Parathyroid adenoma (tissue), 2 donors: ENCODE measurements around the gene C2orf68.

Experiments
- H2AFZ ChIP-seq: fragments of 300-600 bp; sonication (generic); one replicate; pipeline ENCODE4 v1.7.0; 2017; ENCODE audit warnings: antibody characterized with exemption, mild to moderate bottlenecking
- H3K27ac ChIP-seq: fragments of 300-600 bp; sonication (generic); one replicate; pipeline ENCODE4 v1.7.0; 2017
- H3K27me3 ChIP-seq: fragments of 300-600 bp; sonication (generic); one replicate; pipeline ENCODE4 v1.7.0; 2017; ENCODE audit warnings: low read length; ENCODE audit not compliant: control insufficient read depth, insufficient read depth
- H3K36me3 ChIP-seq: fragments of 300-600 bp; sonication (generic); one replicate; pipeline ENCODE4 v1.7.0; 2017; ENCODE audit warnings: low read length; ENCODE audit not compliant: control insufficient read depth, insufficient read depth
- H3K4me1 ChIP-seq: fragments of 300-600 bp; sonication (generic); one replicate; pipeline ENCODE4 v1.7.0; 2017; ENCODE audit warnings: control low read depth
- H3K4me2 ChIP-seq: fragments of 300-600 bp; sonication (generic); one replicate; pipeline ENCODE4 v1.7.0; 2017; ENCODE audit warnings: low read length
- H3K4me3 ChIP-seq: fragments of 300-600 bp; sonication (generic); one replicate; pipeline ENCODE4 v1.7.0; 2017; ENCODE audit warnings: low read depth, low read length
- H3K79me2 ChIP-seq: fragments of 300-600 bp; sonication (generic); one replicate; pipeline ENCODE4 v1.7.0; 2017; ENCODE audit warnings: control low read depth
- H3K9ac ChIP-seq: fragments of 300-600 bp; sonication (generic); one replicate; pipeline ENCODE4 v1.7.0; 2017; ENCODE audit warnings: mild to moderate bottlenecking
- H3K9me3 ChIP-seq: fragments of 300-600 bp; sonication (generic); one replicate; pipeline ENCODE4 v1.7.0; 2017; ENCODE audit warnings: low read length; ENCODE audit not compliant: control insufficient read depth
- CTCF ChIP-seq: fragments of 300-600 bp; sonication (generic); IDR thresholded peaks from one replicate; pipeline ENCODE4 v1.7.0; 2017; ENCODE audit warnings: antibody characterized with exemption, mild to moderate bottlenecking
- donor health status: primary hyperparathyroidism.

C2orf68 gene

GRCh38 chr2:85598594-85599340, 13.1 kb downstream of the C2orf68 start:
- H3K9ac ChIP-seq: no peak overlapping the region
- TF ChIP-seq CTCF: no peak
- no peaks in the 10 kb centered on the region for H3K36me3 ChIP-seq
- H3K4me3 ChIP-seq: no peak overlapping the region
- no peak overlapping the region for H3K27ac ChIP-seq
- no peak overlapping the region for H2AFZ ChIP-seq
- no peak overlapping the region for H3K4me2 ChIP-seq
- no peaks in the 10 kb centered on the region for H3K27me3 ChIP-seq
- H3K9me3 ChIP-seq: no peaks in the 10 kb centered on the region
- H3K4me1 ChIP-seq: peaks cover 21% of the 10 kb centered on the region
- H3K79me2 ChIP-seq: peaks cover 13% of the 10 kb centered on the region

- no peak overlapping the region for H3K4me2 ChIP-seq
- no peaks in the 10 kb centered on the region for H3K27me3 ChIP-seq
- no peak overlapping the region for H3K27ac ChIP-seq
- no peaks in the 10 kb centered on the region for H3K9me3 ChIP-seq
- TF ChIP-seq CTCF: no peak
- peaks cover 20% of the 10 kb centered on the region for H3K4me1 ChIP-seq
- H3K9ac ChIP-seq: no peak overlapping the region
- H3K4me3 ChIP-seq: no peak overlapping the region
- no peaks in the 10 kb centered on the region for H3K36me3 ChIP-seq
- no peak overlapping the region for H2AFZ ChIP-seq
- peaks cover 14% of the 10 kb centered on the region for H3K79me2 ChIP-seq
Observed at GRCh38 chr2:85597241-85597640, 14.6 kb downstream of the C2orf68 start.

- no peak for TF ChIP-seq CTCF
- Histone ChIP-seq H3K36me3 (no peaks in the 10 kb centered on the region), H3K4me2 (peak overlapping the region; percentile 89), H3K27me3 (no peaks in the 10 kb centered on the region), H3K4me1 (peaks cover 18% of the 10 kb centered on the region), H3K9me3 (no peaks in the 10 kb centered on the region), H3K9ac (no peak overlapping the region), H3K79me2 (peaks cover 20% of the 10 kb centered on the region), H3K27ac (no peak overlapping the region), H2AFZ (no peak overlapping the region), H3K4me3 (peak overlapping the region; percentile 86)
Observed at GRCh38 chr2:85596486-85597143, 15.3 kb downstream of the C2orf68 start.

DNA sequence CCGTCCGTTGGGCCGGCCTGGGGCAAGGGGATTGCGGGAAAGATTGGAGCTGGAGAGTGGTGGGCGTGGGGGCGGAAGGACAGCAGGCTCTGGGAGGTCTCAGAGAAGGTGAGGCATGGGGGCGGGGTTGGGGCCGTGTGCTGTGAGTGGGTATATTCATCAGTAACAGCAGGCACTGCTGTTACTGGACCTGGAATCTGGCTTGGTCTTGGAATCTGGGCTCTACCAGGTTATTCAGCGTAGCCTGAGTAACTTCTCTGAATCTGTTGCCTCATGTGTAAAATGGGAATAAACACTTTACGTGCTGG, 15.9 kb downstream of the C2orf68 start:
- no peaks in the 10 kb centered on the region for H3K36me3 ChIP-seq
- TF ChIP-seq CTCF: no peak
- peak overlapping the region; percentile 86 for H3K4me3 ChIP-seq
- H3K9me3 ChIP-seq: no peaks in the 10 kb centered on the region
- peak overlapping the region; percentile 81 for H2AFZ ChIP-seq
- peak overlapping the region; percentile 89 for H3K4me2 ChIP-seq
- no peaks in the 10 kb centered on the region for H3K27me3 ChIP-seq
- peak overlapping the region; percentile 86 for H3K27ac ChIP-seq
- H3K79me2 ChIP-seq: peaks cover 26% of the 10 kb centered on the region
- peaks cover 15% of the 10 kb centered on the region for H3K4me1 ChIP-seq
- no peak overlapping the region for H3K9ac ChIP-seq
